GM19035 (cell line): ENCODE data around the gene ERICH6B.

Experiments
- ATAC-seq: cut with Tn5 transposase; IDR thresholded peaks from one replicate; pipeline ENCODE4 v1.9.1; 2021; ENCODE audit not compliant: unreplicated experiment

The ERICH6B gene

DNA sequence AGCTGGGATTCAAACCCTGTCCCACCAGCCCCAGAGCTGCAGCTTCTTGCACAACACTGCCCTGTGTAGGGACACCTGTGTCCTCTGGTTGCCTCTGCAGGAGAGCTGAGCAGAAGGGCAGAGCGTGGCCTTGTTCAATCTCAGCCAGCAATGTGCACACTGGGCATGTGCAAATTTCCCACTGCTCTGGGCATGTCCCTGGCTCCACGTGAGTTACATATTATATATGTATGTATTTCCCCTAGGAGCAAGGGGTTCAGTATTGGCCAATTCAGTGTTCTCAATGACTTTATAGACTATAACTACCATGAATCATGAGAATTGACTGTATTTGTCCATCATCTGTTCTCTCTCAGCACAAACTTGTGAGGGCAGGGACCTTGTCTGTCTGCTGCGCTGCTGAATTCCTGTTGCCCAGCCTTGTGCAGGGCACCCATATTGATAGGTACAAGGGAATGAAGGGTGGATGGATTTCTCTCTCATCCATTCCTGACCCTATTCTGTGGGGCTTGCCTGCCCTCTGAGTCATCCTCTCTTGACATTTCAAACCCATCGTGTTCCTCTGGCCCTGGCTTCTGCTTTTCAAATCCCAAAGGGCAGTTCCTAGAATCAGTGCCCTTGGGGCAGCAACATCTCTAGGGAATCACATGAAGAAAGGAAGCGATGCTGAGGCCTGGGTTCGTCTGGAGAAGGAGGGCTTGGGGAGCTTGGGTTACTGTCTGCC, 69.7 kb downstream of the ERICH6B start:
- ATAC-seq, result no peak

- ATAC-seq, result no peak
Observed at GRCh38 chr13:45544520-45544919, 71.0 kb downstream of the ERICH6B start.

DNA sequence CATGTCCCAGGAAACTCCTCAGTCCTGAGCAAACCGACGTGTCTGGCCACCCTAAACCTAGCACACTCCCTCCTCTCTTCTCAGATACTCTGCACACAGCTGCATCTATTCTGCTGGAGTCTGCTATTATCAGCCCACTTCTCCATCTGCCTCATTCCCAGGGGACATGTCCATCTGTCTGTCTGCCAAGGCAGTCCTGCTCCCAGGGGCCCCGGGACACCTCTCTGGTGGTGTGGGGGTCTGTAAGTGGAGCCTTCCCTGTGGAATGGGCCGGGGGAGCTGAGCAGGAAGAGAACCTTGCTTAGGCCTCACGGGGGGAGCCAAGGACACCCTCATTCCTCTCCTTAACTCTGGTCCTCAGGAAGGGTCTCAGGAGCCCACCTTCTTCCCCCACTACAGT, 72.7 kb downstream of the ERICH6B start:
- ATAC-seq, result no peak

GRCh38 chr13:45542391-45542790, 73.1 kb downstream of the ERICH6B start:
- ATAC-seq, result no peak

DNA sequence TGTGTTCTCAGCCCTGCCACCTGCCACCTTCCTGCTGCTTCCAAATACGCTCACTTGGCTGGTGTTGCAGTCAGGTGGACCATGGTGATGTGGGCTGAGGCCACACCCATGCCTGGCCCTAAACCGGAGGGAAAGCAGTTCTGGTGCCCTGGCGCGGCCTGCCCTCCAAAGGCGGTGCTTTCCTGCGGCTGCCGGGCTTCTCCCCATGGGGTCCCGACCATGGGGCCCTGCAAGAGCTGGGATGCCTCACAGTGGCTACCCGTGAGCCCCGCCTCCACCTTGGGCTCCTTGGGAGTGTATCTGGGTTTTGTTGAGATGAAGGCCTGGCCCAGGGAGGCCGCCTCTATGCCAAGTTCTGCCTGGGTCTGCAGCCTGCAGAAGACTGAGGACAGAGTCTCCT, 73.7 kb downstream of the ERICH6B start:
- no peak for ATAC-seq

GRCh38 chr13:45540864-45541263, 74.7 kb downstream of the ERICH6B start:
- ATAC-seq, result no peak

DNA sequence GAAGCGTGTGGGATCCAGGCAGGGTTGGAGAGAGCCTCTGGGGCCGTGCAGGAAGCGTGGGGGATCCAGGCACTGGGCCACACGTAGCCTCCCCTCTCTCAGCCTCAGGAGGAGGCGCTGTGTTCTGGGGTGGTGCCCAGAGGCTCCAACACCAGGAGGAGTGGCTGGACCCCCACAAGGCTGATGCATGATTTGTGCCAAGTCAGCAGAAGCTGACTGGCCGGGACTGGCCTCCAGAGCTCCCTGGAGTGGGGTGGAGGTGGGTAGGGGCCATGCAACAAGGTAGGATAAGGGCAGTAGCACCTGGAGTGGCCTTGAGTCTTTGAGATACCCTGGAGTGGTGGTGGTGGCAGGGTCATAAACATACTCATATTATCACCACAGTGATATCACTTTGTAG, 75.3 kb downstream of the ERICH6B start:
- no peak for ATAC-seq

- ATAC-seq, result no peak
Observed at GRCh38 chr13:45538382-45538781, 77.2 kb downstream of the ERICH6B start.

DNA sequence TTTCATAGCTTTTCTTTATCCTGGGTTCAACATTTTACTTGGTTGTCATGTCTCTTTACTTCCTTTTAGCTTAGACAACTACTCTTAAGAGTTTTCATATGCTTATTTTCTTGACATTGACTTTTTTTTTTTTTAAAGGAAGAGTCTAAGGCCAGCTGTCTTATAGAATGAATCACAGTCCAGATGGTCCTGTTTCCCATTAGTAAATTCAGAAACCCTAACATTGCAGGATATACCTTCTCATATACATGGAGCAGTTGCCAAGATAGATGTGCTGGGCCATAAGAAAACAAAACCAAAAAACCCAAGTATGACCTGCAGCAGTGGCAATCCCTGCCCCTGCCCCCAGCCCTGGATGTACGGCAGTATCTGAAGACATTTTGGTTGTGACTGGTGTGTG, 78.0 kb downstream of the ERICH6B start:
- ATAC-seq, result no peak

GRCh38 chr13:45536224-45536623, 79.3 kb downstream of the ERICH6B start:
- ATAC-seq, result no peak

- no peak for ATAC-seq
Observed at GRCh38 chr13:45534604-45535003, 80.9 kb downstream of the ERICH6B start.

GRCh38 chr13:45529758-45530157, 85.8 kb downstream of the ERICH6B start:
- ATAC-seq, result no peak

- no peak for ATAC-seq
Observed at GRCh38 chr13:45527699-45528462, 87.7 kb downstream of the ERICH6B start.

- no peak for ATAC-seq
Observed at GRCh38 chr13:45522571-45522970, 93.0 kb downstream of the ERICH6B start.

- no peak for ATAC-seq
Observed at GRCh38 chr13:45521297-45521696, 94.2 kb downstream of the ERICH6B start.

- no peak for ATAC-seq
Observed at GRCh38 chr13:45519493-45519892, 96.0 kb downstream of the ERICH6B start.

GRCh38 chr13:45518525-45519245, 96.9 kb downstream of the ERICH6B start:
- ATAC-seq, result no peak

- ATAC-seq, result no peak
Observed at GRCh38 chr13:45516757-45517156, 98.8 kb downstream of the ERICH6B start.

DNA sequence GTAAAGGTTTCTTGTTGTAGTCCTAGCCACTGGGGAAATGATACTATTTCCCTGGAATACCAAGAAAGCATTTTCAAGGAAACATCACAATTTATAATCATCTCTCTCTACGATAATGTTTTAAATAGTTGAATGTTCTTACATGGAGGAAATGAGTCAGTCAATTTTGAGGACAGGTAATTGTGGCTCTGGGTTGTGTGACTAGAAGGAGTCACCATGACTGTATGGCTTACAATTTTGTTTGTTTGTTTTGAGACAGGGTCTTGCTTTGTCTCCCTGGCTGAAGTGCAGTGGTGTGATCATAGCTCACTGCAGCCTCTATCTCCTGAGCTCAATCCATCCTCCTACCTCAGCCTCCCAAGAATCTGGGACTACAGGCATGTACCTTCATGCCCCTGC, 103.4 kb downstream of the ERICH6B start:
- ATAC-seq, result no peak

DNA sequence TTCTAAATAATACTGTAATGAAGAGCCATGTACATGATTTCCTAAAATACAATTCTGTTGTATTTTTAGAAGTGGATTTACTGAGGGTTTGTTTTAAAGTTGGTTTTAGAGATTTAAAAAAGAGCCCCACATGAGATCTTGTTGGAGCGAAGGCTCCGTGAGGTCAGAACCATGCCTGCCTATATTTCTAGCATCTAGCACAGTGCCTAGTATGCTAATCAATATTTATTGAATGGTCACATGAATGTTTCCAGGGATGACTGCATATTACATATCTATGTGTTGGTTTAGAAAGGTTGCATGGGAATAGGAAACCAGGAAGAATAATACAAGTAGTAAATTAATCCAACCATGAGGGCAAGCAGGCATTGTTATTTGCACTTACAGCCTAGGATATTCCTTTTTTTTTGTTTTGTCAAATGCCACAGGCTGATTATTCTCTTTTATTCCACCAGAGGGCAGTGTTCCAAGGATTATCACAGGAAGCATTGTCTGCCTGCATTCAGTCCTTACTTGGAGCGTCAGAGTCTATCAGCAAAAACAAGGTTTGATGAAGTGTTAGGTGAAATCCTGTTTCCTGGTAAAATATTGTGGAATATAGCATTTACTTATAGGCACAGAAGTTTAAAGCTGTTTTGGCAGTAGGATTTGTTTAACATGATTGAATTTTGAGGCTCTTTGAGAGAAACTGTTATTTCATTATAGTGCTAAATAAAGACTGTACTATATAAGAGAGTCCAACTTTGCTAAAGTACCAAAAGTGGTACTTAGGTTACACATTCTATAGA, 104.0 kb downstream of the ERICH6B start:
- ATAC-seq, result no peak

GRCh38 chr13:45510672-45511071, 104.9 kb downstream of the ERICH6B start:
- ATAC-seq, result no peak
